Thyroid gland (tissue), 4 donors: ENCODE data around the gene KCNH5. TPM values are rescaled to one million over a fixed set of nuclear protein-coding genes. Genes with fewer than 3 reads are reported as not detected.

ENCODE experiments used
- DNase-seq, 2 donors: peaks; one replicate each; pipeline ENCODE4 v3.0.0-alpha.2; 2019
- H3K27ac ChIP-seq, 3 donors: fragments of 200-600 bp; sonication (generic); 1 replicate in 2 of 3; 2 replicates in 1 of 3; pipeline ENCODE4 v1.5.1; 2016 to 2019; ENCODE audit warnings: mild to moderate bottlenecking in 1 of 3, moderate library complexity in 1 of 3
- H3K27me3 ChIP-seq: fragments of 200-600 bp; sonication (generic); one replicate; pipeline ENCODE4 v1.5.1; 2019
- H3K36me3 ChIP-seq, 2 donors: fragments of 200-600 bp; sonication (generic); one replicate each; pipeline ENCODE4 v1.5.1; 2016 to 2019
- H3K4me1 ChIP-seq, 2 donors: fragments of 200-600 bp; sonication (generic); one replicate each; pipeline ENCODE4 v1.5.1; 2017 to 2019
- H3K4me3 ChIP-seq, 3 donors: fragments of 200-600 bp; sonication (generic); replicated peaks in 1 of 3; 1 replicate in 2 of 3; 2 replicates in 1 of 3; pipeline ENCODE4 v1.5.1; 2016; ENCODE audit warnings: mild to moderate bottlenecking in 1 of 3
- H3K9me3 ChIP-seq: fragments of 200-600 bp; sonication (generic); one replicate; pipeline ENCODE4 v1.5.1; 2017
- POLR2A ChIP-seq, 2 donors: fragments of 450-650 bp; IDR thresholded peaks; one replicate each; pipeline ENCODE4 v1.6.1; 2017; ENCODE audit warnings: antibody characterized with exemption in 2 of 2, mild to moderate bottlenecking in 2 of 2, moderate library complexity in 1 of 2
- WGBS, 2 donors: methylation state at CpG; one replicate each; pipeline ENCODE4 v1.1.5; 2017; 5-methylcytosine and 5-hydroxymethylcytosine counted together
- intact Hi-C: fragments of 100-400 bp; cut with DNase I; formaldehyde crosslinking; loops from one replicate; pipeline ENCODE4 v1.15.1; 2023
- total RNA-seq, 4 donors: library from RNA; depleted of rRNA; stranded (reverse); fragments of >200 nt; gene quantifications; one replicate each; pipeline ENCODE4 v1.2.3, GENCODE V29; 2016
- TF ChIP-seq, protein P1 (sequence below), 6 experiments: fragments of 200-600 bp in 3 of 6; fragments of 450-650 bp in 3 of 6; sonication (generic) in 3 of 6; IDR thresholded peaks; one replicate each; pipeline ENCODE4 v1.5.1; 2016 to 2019; ENCODE audit warnings: antibody characterized with exemption in 6 of 6, mild to moderate bottlenecking in 2 of 6, inconsistent platforms in 1 of 6, moderate library complexity in 1 of 6

The KCNH5 gene
- total RNA-seq, 4 donors from 2014 or later: not detected

DNA sequence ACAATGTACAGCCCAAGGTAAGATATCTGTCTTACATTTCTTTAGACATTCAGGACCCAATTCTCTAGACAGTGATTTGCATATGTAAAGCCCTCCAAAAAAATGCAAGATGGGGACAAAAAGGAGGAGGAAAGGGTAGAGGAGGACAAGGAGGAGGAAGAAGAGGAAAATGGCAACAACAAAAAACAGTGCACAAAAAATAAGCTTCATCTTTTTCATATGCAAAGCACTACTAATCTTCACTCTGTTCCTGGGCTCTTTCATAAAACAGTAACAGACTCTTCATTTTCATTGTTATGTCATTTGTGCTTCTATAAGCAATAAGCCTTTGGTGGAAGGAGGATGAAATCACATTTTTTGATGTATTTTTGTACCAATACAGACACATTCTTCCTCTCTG, 61.4 kb downstream of the KCNH5 start:
- no peak overlapping the region for H3K27ac ChIP-seq
- TF ChIP-seq, protein P1, sequence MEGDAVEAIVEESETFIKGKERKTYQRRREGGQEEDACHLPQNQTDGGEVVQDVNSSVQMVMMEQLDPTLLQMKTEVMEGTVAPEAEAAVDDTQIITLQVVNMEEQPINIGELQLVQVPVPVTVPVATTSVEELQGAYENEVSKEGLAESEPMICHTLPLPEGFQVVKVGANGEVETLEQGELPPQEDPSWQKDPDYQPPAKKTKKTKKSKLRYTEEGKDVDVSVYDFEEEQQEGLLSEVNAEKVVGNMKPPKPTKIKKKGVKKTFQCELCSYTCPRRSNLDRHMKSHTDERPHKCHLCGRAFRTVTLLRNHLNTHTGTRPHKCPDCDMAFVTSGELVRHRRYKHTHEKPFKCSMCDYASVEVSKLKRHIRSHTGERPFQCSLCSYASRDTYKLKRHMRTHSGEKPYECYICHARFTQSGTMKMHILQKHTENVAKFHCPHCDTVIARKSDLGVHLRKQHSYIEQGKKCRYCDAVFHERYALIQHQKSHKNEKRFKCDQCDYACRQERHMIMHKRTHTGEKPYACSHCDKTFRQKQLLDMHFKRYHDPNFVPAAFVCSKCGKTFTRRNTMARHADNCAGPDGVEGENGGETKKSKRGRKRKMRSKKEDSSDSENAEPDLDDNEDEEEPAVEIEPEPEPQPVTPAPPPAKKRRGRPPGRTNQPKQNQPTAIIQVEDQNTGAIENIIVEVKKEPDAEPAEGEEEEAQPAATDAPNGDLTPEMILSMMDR (IDR thresholded peaks at IDR 0.05): no peak
- TF ChIP-seq POLR2A (IDR thresholded peaks at IDR 0.05): no peak
- no peaks in the 10 kb centered on the region for H3K27me3 ChIP-seq
- H3K4me3 ChIP-seq: no peak overlapping the region
- no peaks in the 10 kb centered on the region for H3K4me1 ChIP-seq
- H3K9me3 ChIP-seq: no peaks in the 10 kb centered on the region
- intact Hi-C loops: no loop called here
- no peaks in the 10 kb centered on the region for H3K36me3 ChIP-seq
- DNase-seq: no peak

DNA sequence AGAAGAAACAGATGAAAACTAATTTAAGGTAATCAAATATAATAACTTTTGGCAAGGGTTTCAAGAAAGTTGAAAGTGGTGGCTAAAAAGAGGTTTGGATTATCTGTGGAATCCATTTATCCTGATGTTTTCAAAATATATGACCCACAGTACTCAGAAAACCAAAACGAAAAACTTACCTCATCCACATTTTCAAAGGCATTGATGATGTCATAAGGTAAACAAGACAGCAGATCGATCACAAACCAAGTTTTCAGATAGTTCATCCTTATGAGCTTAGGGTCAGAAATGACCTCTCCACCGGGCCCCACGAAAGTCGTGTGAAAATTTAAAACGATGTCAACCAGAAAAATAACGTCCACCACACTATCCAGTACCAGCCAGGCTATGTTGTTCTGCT, 64.6 kb downstream of the KCNH5 start:
- Histone ChIP-seq H3K4me1 (no peaks in the 10 kb centered on the region), H3K36me3 (no peaks in the 10 kb centered on the region), H3K27ac (no peak overlapping the region), H3K4me3 (no peak overlapping the region), H3K27me3 (no peaks in the 10 kb centered on the region), H3K9me3 (no peaks in the 10 kb centered on the region)
- TF ChIP-seq, protein P1 (IDR thresholded peaks at IDR 0.05): no peak
- no peak for TF ChIP-seq POLR2A (IDR thresholded peaks at IDR 0.05)
- 85 to 93% methylated on average over 7 of the region's 7 CpGs for WGBS, 2 donors
- DNase-seq: no peak
- intact Hi-C loops: no loop called here

- no peak overlapping the region for H3K27ac ChIP-seq
- WGBS, 2 donors: 91 to 93% methylated on average over 1 of the region's 1 CpG
- DNase-seq: no peak
- no peaks in the 10 kb centered on the region for H3K9me3 ChIP-seq
- no peaks in the 10 kb centered on the region for H3K36me3 ChIP-seq
- no peaks in the 10 kb centered on the region for H3K4me1 ChIP-seq
- no peaks in the 10 kb centered on the region for H3K27me3 ChIP-seq
- TF ChIP-seq POLR2A (IDR thresholded peaks at IDR 0.05): no peak
- TF ChIP-seq, protein P1 (IDR thresholded peaks at IDR 0.05): no peak
- intact Hi-C loops: no loop called here
- no peak overlapping the region for H3K4me3 ChIP-seq
These were observed 87.7 kb downstream of the KCNH5 start for GRCh38 chr14:62957562-62957961.

DNA sequence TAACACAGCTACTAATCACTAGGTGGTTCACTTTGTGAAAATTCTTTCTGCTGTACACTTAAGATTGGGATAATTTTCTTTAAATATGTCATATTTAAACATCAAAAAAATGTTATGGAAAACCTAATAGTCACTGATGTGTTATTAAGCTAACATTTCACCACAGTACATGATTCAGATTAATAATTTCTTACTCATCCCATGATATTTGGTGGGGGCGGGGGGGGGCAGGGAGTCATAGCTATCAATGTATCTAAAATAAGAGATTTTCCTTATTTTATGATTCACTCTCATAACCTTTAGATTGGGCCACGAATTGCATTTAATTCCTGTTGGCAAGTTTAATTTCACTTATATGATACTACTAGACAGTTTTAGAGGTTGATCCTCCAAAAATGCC, 88.8 kb downstream of the KCNH5 start:
- TF ChIP-seq POLR2A (IDR thresholded peaks at IDR 0.05): no peak
- TF ChIP-seq, protein P1 (IDR thresholded peaks at IDR 0.05): no peak
- no peak for DNase-seq
- Histone ChIP-seq H3K27me3 (no peaks in the 10 kb centered on the region), H3K36me3 (no peaks in the 10 kb centered on the region), H3K4me3 (no peak overlapping the region), H3K27ac (no peak overlapping the region), H3K4me1 (no peaks in the 10 kb centered on the region), H3K9me3 (no peaks in the 10 kb centered on the region)
- WGBS, 2 donors: 80% methylated on average over 2 of the region's 2 CpGs
- intact Hi-C loops: no loop called here

- TF ChIP-seq POLR2A (IDR thresholded peaks at IDR 0.05): no peak
- TF ChIP-seq, protein P1 (IDR thresholded peaks at IDR 0.05): no peak
- Histone ChIP-seq H3K27ac (no peak overlapping the region), H3K9me3 (no peaks in the 10 kb centered on the region), H3K4me1 (no peaks in the 10 kb centered on the region), H3K36me3 (no peaks in the 10 kb centered on the region), H3K4me3 (no peak overlapping the region), H3K27me3 (no peaks in the 10 kb centered on the region)
- no peak for DNase-seq
- intact Hi-C loops: no loop called here
- WGBS, 2 donors: 89% methylated on average over 2 of the region's 2 CpGs
These were observed 91.1 kb downstream of the KCNH5 start for GRCh38 chr14:62954165-62954564.
